ENCODE results near the gene RNF39. TPM values are rescaled to one million over a fixed set of nuclear protein-coding genes. Genes with fewer than 3 reads are reported as not detected.

The RNF39 gene
- total and polyA plus RNA-seq, 2 of the 13 experiments (the other 11 are each of a cell fraction or from before 2014, with no cell fraction given): 0.13 to 1.8 TPM

DNA sequence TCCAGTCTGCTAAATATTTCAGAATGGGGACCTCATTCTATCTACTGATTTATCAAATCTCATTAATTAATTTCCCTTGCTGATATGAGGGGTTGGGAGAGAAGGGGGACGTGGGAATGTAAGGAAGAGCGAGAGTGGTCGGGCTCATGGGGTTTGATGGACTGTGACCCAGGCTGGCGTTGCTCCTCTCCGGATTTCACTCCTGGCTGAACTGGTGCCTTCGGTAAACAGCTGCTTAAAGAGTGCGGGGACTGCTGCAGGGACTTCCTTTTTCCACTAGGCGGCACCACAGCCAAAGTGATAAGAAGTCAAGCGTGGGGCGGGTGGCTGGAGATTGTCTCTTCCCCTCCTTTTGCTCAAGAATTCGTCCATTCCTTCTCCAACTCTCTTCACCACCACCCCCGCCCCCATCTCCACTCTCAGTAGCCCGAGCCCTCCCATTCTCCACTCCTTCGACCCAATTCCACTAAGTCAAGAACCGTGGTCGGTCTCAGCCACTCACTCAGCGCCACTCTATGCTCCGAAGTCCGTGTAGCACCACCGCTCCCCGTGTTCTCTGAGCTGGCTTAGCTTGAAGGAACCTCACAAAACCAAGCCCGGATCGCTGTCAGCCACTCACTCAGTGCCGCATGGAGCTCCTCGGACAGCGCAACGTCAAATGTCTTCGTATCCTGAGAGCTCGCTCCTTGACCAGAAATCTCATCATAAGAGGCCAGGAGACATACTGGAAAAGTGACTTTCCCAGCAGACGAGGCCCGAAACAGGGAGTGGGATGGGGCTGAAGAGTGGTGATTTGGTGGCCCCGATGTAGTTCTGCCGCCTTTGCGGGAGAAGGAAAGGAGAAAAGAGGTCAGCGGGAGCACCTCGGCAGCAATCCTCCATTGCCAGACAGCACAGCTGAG, 27.7 kb upstream of the RNF39 start (continued):
- TF ChIP-seq, protein P1, sequence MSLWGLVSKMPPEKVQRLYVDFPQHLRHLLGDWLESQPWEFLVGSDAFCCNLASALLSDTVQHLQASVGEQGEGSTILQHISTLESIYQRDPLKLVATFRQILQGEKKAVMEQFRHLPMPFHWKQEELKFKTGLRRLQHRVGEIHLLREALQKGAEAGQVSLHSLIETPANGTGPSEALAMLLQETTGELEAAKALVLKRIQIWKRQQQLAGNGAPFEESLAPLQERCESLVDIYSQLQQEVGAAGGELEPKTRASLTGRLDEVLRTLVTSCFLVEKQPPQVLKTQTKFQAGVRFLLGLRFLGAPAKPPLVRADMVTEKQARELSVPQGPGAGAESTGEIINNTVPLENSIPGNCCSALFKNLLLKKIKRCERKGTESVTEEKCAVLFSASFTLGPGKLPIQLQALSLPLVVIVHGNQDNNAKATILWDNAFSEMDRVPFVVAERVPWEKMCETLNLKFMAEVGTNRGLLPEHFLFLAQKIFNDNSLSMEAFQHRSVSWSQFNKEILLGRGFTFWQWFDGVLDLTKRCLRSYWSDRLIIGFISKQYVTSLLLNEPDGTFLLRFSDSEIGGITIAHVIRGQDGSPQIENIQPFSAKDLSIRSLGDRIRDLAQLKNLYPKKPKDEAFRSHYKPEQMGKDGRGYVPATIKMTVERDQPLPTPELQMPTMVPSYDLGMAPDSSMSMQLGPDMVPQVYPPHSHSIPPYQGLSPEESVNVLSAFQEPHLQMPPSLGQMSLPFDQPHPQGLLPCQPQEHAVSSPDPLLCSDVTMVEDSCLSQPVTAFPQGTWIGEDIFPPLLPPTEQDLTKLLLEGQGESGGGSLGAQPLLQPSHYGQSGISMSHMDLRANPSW (CRISPR knock-in tag; IDR thresholded peaks at IDR 0.05; ENCODE audit: borderline replicate concordance): peak; percentile 79; the same call in 1 of the 2 replicates
- peak; percentile 21; the same call in 1 of the 2 replicates for TF ChIP-seq ZNF605 (CRISPR knock-in tag; IDR thresholded peaks at IDR 0.05)
- TF ChIP-seq, protein P2, sequence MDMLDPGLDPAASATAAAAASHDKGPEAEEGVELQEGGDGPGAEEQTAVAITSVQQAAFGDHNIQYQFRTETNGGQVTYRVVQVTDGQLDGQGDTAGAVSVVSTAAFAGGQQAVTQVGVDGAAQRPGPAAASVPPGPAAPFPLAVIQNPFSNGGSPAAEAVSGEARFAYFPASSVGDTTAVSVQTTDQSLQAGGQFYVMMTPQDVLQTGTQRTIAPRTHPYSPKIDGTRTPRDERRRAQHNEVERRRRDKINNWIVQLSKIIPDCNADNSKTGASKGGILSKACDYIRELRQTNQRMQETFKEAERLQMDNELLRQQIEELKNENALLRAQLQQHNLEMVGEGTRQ (IDR thresholded peaks at IDR 0.05; ENCODE audit: low read depth, low read length): 0 out of 2 replicates have a peak, but pooled peaks have one; percentile 1
- TF ChIP-seq, protein P2 (CRISPR knock-in tag; IDR thresholded peaks at IDR 0.05; ENCODE audit: borderline replicate concordance): no peak
- TF ChIP-seq ZBTB10 (CRISPR knock-in tag; IDR thresholded peaks at IDR 0.05; ENCODE audit: borderline replicate concordance): no peak
- no peak for TF ChIP-seq HOXA9 (CRISPR knock-in tag; IDR thresholded peaks at IDR 0.05; ENCODE audit: borderline replicate concordance)
- TF ChIP-seq, protein P3, sequence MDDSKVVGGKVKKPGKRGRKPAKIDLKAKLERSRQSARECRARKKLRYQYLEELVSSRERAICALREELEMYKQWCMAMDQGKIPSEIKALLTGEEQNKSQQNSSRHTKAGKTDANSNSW (CRISPR knock-in tag; IDR thresholded peaks at IDR 0.05; ENCODE audit: borderline replicate concordance): no peak
- no peak for TF ChIP-seq ZEB1 (IDR thresholded peaks at IDR 0.05; ENCODE audit: insufficient replicate concordance, low read depth)
- no peak for TF ChIP-seq SRF (IDR thresholded peaks at IDR 0.05; ENCODE audit: low read depth, low read length)
- no peak for TF ChIP-seq ZNF772 (CRISPR knock-in tag; IDR thresholded peaks at IDR 0.05)
- TF ChIP-seq, protein P4, sequence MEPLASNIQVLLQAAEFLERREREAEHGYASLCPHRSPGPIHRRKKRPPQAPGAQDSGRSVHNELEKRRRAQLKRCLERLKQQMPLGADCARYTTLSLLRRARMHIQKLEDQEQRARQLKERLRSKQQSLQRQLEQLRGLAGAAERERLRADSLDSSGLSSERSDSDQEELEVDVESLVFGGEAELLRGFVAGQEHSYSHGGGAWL (CRISPR knock-in tag; IDR thresholded peaks at IDR 0.05): peak; percentile 29; the same call in 1 of the 2 replicates
- 0 out of 2 replicates have a peak, but pooled peaks have one; percentile 24 for TF ChIP-seq ZNF766 (CRISPR knock-in tag; IDR thresholded peaks at IDR 0.05; ENCODE audit: borderline replicate concordance)
- TF ChIP-seq ZNF563 (CRISPR knock-in tag; IDR thresholded peaks at IDR 0.05): peak; percentile 77; the same call in 1 of the 2 replicates
- TF ChIP-seq SRY (CRISPR knock-in tag; IDR thresholded peaks at IDR 0.05): peak; percentile 60; the same call in 1 of the 2 replicates
- no peak for TF ChIP-seq JUND (CRISPR knock-in tag; IDR thresholded peaks at IDR 0.05)
- TF ChIP-seq ARNTL (CRISPR knock-in tag; IDR thresholded peaks at IDR 0.05): 0 out of 2 replicates have a peak, but pooled peaks have one; percentile 53
- no peak for TF ChIP-seq FOSL1 (CRISPR knock-in tag; IDR thresholded peaks at IDR 0.05; ENCODE audit: borderline replicate concordance)
- TF ChIP-seq HNRNPL (IDR thresholded peaks at IDR 0.05; ENCODE audit: low read depth, low read length): no peak
- no peak for TF ChIP-seq SETDB1 (CRISPR knock-in tag; IDR thresholded peaks at IDR 0.05; ENCODE audit: borderline replicate concordance)
- TF ChIP-seq ZNF468 (CRISPR knock-in tag; IDR thresholded peaks at IDR 0.05): no peak

Measured in HepG2 (cell line).